WTC11 (cell line): ENCODE data around the gene ANTXR2. TPM values are rescaled to one million over a fixed set of nuclear protein-coding genes. Genes with fewer than 3 reads are reported as not detected.
"Not testable (repeated sequence)": the region's sequence is repeated elsewhere in the genome, so short reads cannot be mapped to it uniquely, and the experiment has no call there.

Experiments used
- ATAC-seq: fragments of 200-7000 bp; cut with Tn5 transposase; 2 replicates; pipeline ENCODE4 v1.10.0; 2021; ENCODE audit warnings: mild to moderate bottlenecking, moderate library complexity
- CTCF ChIA-PET: fragments of 300-600 bp; sonication (Branson Sonifier 250); formaldehyde crosslinking; loops from one replicate; lab custom pipeline; 2021; ENCODE audit warnings: antibody characterized with exemption; lab: Charles Lee
- POLR2A ChIA-PET: fragments of 350-600 bp; sonication (Branson Sonifier 250); formaldehyde crosslinking; loops from one replicate; lab custom pipeline; 2021; ENCODE audit warnings: antibody characterized with exemption; lab: Charles Lee
- DNase-seq: peaks from one replicate; pipeline ENCODE4 v3.0.0; 2021; ENCODE audit warnings: low spot score
- H3K27ac Mint-ChIP-seq: 2 replicates; pipeline ENCODE4 v1.8.0; 2021; ENCODE audit warnings: mixed read lengths
- H3K27me3 Mint-ChIP-seq: 2 replicates; pipeline ENCODE4 v1.8.0; 2021; ENCODE audit warnings: low read depth, mild to moderate bottlenecking, moderate library complexity, mixed read lengths
- H3K36me3 Mint-ChIP-seq: 2 replicates; pipeline ENCODE4 v1.8.0; 2021; ENCODE audit warnings: mixed read lengths
- H3K4me1 Mint-ChIP-seq: 2 replicates; pipeline ENCODE4 v1.8.0; 2022; ENCODE audit warnings: mixed read lengths
- H3K4me3 Mint-ChIP-seq: 2 replicates; pipeline ENCODE4 v1.8.0; 2021; ENCODE audit warnings: mild to moderate bottlenecking, moderate library complexity, mixed read lengths
- H3K9me3 Mint-ChIP-seq: 2 replicates; pipeline ENCODE4 v1.8.0; 2021; ENCODE audit warnings: mixed read lengths
- ATF1 ChIP-seq: sonication (generic); formaldehyde crosslinking; IDR thresholded peaks from 2 replicates; pipeline ENCODE4 v1.8.1; 2023; ENCODE audit warnings: mild to moderate bottlenecking, moderate library complexity, missing genetic modification reagents
- CDX4 ChIP-seq: fragments of 250-450 bp; sonication (Bioruptor Pico); IDR thresholded peaks from 2 replicates; pipeline ENCODE4 v1.9.0; 2021; ENCODE audit warnings: moderate library complexity, mild to moderate bottlenecking, inconsistent platforms, borderline replicate concordance
- FOXJ3 ChIP-seq: sonication (generic); formaldehyde crosslinking; IDR thresholded peaks from 2 replicates; pipeline ENCODE4 v1.9.0; 2021; ENCODE audit warnings: missing genetic modification reagents, mild to moderate bottlenecking, borderline replicate concordance
- HMGA2 ChIP-seq: fragments of 250-450 bp; sonication (Bioruptor Pico); IDR thresholded peaks from 2 replicates; pipeline ENCODE4 v1.4.0; 2021; ENCODE audit warnings: mild to moderate bottlenecking, moderate library complexity
- IRF2 ChIP-seq: sonication (generic); formaldehyde crosslinking; IDR thresholded peaks from 2 replicates; pipeline ENCODE4 v1.8.0; 2022; ENCODE audit warnings: low read depth, missing genetic modification reagents, borderline replicate concordance
- JUN ChIP-seq: sonication (generic); formaldehyde crosslinking; IDR thresholded peaks from 2 replicates; pipeline ENCODE4 v1.8.0; 2023; ENCODE audit warnings: mild to moderate bottlenecking, missing genetic modification reagents
- MXD4 ChIP-seq: fragments of 250-450 bp; sonication (Bioruptor Pico); IDR thresholded peaks from 2 replicates; pipeline ENCODE4 v1.8.0; 2021; ENCODE audit warnings: mild to moderate bottlenecking, moderate library complexity, borderline replicate concordance
- MYBL2 ChIP-seq: sonication (generic); formaldehyde crosslinking; IDR thresholded peaks from 2 replicates; pipeline ENCODE4 v1.8.1; 2023; ENCODE audit warnings: mild to moderate bottlenecking, moderate library complexity, missing genetic modification reagents
- NFATC4 ChIP-seq: fragments of 250-450 bp; sonication (Bioruptor Pico); IDR thresholded peaks from 2 replicates; pipeline ENCODE4 v1.9.0; 2021; ENCODE audit warnings: mild to moderate bottlenecking
- OVOL2 ChIP-seq: fragments of 250-450 bp; sonication (Bioruptor Pico); IDR thresholded peaks from 2 replicates; pipeline ENCODE4 v1.9.0; 2021; ENCODE audit warnings: mild to moderate bottlenecking, borderline replicate concordance
- PREB ChIP-seq: sonication (generic); formaldehyde crosslinking; IDR thresholded peaks from 2 replicates; pipeline ENCODE4 v1.8.1; 2022; ENCODE audit warnings: mild to moderate bottlenecking, missing genetic modification reagents, moderate library complexity, borderline replicate concordance
- PRRX2 ChIP-seq: fragments of 250-450 bp; sonication (Bioruptor Pico); IDR thresholded peaks from 2 replicates; pipeline ENCODE4 v1.8.0; 2021; ENCODE audit warnings: mild to moderate bottlenecking
- SMAD4 ChIP-seq: sonication (generic); formaldehyde crosslinking; IDR thresholded peaks from 2 replicates; pipeline ENCODE4 v1.8.0; 2022; ENCODE audit warnings: mild to moderate bottlenecking, missing genetic modification reagents
- SP1 ChIP-seq: sonication (generic); formaldehyde crosslinking; conservative IDR thresholded peaks from 2 replicates; pipeline ENCODE4 v1.8.1; 2022; ENCODE audit warnings: missing genetic modification reagents
- ZNF138 ChIP-seq: sonication (generic); formaldehyde crosslinking; conservative IDR thresholded peaks from 2 replicates; pipeline ENCODE4 v1.8.1; 2022; ENCODE audit warnings: mild to moderate bottlenecking, moderate library complexity, missing genetic modification reagents
- ZNF232 ChIP-seq: sonication (generic); formaldehyde crosslinking; IDR thresholded peaks from 2 replicates; pipeline ENCODE4 v1.8.0; 2022; ENCODE audit warnings: mild to moderate bottlenecking, missing genetic modification reagents
- ZNF416 ChIP-seq: fragments of 250-450 bp; sonication (Bioruptor Pico); IDR thresholded peaks from 2 replicates; pipeline ENCODE4 v1.9.0; 2021; ENCODE audit warnings: mild to moderate bottlenecking, inconsistent platforms
- ZNF671 ChIP-seq: fragments of 250-450 bp; sonication (Bioruptor Pico); IDR thresholded peaks from 2 replicates; pipeline ENCODE4 v1.8.0; 2021; ENCODE audit warnings: mild to moderate bottlenecking
- total RNA-seq: library from RNA; stranded (reverse); gene quantifications from 3 replicates; pipeline ENCODE4 v1.2.3, GENCODE V29; 2021
- TF ChIP-seq, protein P1 (sequence below): sonication (generic); formaldehyde crosslinking; IDR thresholded peaks from 2 replicates; pipeline ENCODE4 v1.8.1; 2023; ENCODE audit warnings: mild to moderate bottlenecking, missing genetic modification reagents, moderate library complexity
- TF ChIP-seq, protein P2 (sequence below): sonication (generic); formaldehyde crosslinking; IDR thresholded peaks from 2 replicates; pipeline ENCODE4 v1.8.0; 2022; ENCODE audit warnings: mild to moderate bottlenecking, missing genetic modification reagents
- TF ChIP-seq, protein P3 (sequence below): sonication (generic); formaldehyde crosslinking; IDR thresholded peaks from 2 replicates; pipeline ENCODE4 v1.8.1; 2023; ENCODE audit warnings: mild to moderate bottlenecking, missing genetic modification reagents, moderate library complexity
- TF ChIP-seq, protein P4 (sequence below): sonication (generic); formaldehyde crosslinking; IDR thresholded peaks from 2 replicates; pipeline ENCODE4 v1.8.1; 2023; ENCODE audit warnings: mild to moderate bottlenecking, moderate library complexity, missing genetic modification reagents
- TF ChIP-seq, protein P5 (sequence below): sonication (generic); formaldehyde crosslinking; IDR thresholded peaks from 2 replicates; pipeline ENCODE4 v1.8.0; 2022; ENCODE audit warnings: mild to moderate bottlenecking, missing genetic modification reagents
- TF ChIP-seq, protein P6 (sequence below): sonication (generic); formaldehyde crosslinking; IDR thresholded peaks from 2 replicates; pipeline ENCODE4 v1.8.1; 2023; ENCODE audit warnings: mild to moderate bottlenecking, missing genetic modification reagents

The ANTXR2 gene
- total RNA-seq, 1 experiment from 2014 or later: 9.9 TPM

DNA sequence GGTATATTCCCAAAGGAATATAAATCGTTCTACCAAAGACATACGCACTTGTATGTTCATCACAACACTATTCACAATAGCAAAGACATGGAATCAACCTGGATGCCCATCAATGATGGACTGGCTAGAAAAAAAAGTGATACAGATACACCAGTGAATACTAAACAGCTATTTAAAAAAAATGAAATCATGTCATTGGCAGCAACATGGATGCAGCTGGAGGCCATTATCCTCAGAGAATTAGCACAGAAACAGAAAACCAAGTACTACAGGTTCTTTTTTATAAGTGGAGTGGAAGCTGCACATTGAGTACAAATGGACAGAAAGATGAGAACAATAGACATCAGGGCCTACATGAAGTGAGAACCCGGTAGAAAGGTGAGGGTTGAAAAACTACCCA is 81.4 kb downstream of the ANTXR2 start:
- CTCF ChIA-PET: no interaction called here
- POLR2A ChIA-PET: no interaction called here
- ATAC-seq (no peak), DNase-seq (no peak)
- Mint-ChIP-seq H3K4me1 (peaks cover 6% of the 10 kb centered on the region), H3K9me3 (no peaks in the 10 kb centered on the region), H3K27me3 (no peaks in the 10 kb centered on the region), H3K27ac (no peak overlapping the region), H3K36me3 (no peaks in the 10 kb centered on the region), H3K4me3 (no peak overlapping the region)
- TF ChIP-seq JUN (CRISPR knock-in tag) (no peak), ATF1 (CRISPR knock-in tag) (no peak), HMGA2 (CRISPR knock-in tag) (no peak), ZNF671 (no peak), PRRX2 (CRISPR knock-in tag) (no peak), PREB (no peak), ZNF138 (no peak), SMAD4 (no peak), FOXJ3 (CRISPR knock-in tag) (no peak), ZNF416 (CRISPR knock-in tag) (no peak), IRF2 (no peak), MYBL2 (CRISPR knock-in tag) (no peak), MXD4 (CRISPR knock-in tag) (no peak)
- TF ChIP-seq, protein P1, sequence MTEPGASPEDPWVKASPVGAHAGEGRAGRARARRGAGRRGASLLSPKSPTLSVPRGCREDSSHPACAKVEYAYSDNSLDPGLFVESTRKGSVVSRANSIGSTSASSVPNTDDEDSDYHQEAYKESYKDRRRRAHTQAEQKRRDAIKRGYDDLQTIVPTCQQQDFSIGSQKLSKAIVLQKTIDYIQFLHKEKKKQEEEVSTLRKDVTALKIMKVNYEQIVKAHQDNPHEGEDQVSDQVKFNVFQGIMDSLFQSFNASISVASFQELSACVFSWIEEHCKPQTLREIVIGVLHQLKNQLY: no peak
- TF ChIP-seq, protein P2, sequence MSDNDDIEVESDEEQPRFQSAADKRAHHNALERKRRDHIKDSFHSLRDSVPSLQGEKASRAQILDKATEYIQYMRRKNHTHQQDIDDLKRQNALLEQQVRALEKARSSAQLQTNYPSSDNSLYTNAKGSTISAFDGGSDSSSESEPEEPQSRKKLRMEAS (CRISPR knock-in tag): no peak
- TF ChIP-seq, protein P3, sequence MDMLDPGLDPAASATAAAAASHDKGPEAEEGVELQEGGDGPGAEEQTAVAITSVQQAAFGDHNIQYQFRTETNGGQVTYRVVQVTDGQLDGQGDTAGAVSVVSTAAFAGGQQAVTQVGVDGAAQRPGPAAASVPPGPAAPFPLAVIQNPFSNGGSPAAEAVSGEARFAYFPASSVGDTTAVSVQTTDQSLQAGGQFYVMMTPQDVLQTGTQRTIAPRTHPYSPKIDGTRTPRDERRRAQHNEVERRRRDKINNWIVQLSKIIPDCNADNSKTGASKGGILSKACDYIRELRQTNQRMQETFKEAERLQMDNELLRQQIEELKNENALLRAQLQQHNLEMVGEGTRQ (CRISPR knock-in tag): no peak

- DNase-seq, H3K4me1 Mint-ChIP-seq, H3K9me3 Mint-ChIP-seq, POLR2A ChIA-PET, H3K27ac Mint-ChIP-seq, H3K27me3 Mint-ChIP-seq, ATAC-seq, CTCF ChIA-PET, H3K4me3 Mint-ChIP-seq, H3K36me3 Mint-ChIP-seq: not testable (repeated sequence)
These were observed 81.9 kb downstream of the ANTXR2 start for GRCh38 chr4:79991100-79991499.

DNA sequence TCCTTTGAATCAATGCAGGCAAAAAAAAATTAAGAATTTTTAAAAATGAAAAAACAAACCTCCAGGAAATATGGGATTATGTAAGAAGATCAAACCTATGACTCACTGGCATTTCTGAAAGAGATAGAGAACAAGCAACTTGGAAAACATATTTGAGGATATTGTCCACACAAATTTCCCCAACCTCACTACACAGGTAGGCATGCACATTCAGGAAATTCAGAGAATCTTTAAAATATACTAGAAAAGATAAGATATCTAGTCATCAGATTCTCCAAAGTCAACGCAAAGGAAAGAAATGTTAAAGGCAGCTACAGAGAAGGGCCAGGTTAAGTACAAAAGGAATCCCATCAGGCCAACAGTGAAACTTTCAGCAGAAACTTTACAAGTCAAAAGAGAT is 85.6 kb downstream of the ANTXR2 start:
- ATAC-seq (no peak), DNase-seq (no peak)
- no peaks in the 10 kb centered on the region for H3K36me3 Mint-ChIP-seq
- no peaks in the 10 kb centered on the region for H3K27me3 Mint-ChIP-seq
- no peaks in the 10 kb centered on the region for H3K9me3 Mint-ChIP-seq
- POLR2A ChIA-PET: interaction anchor here (0.7 kb wide), 1 partner anchor 1050 kb away, joined by 3 read pairs; no protein-coding TSS in a partner anchor
- no peak overlapping the region for H3K4me3 Mint-ChIP-seq
- CTCF ChIA-PET: no interaction called here
- H3K27ac Mint-ChIP-seq: no peak overlapping the region
- peaks cover 6% of the 10 kb centered on the region for H3K4me1 Mint-ChIP-seq
- TF ChIP-seq OVOL2 (CRISPR knock-in tag): no peak
- TF ChIP-seq CDX4 (CRISPR knock-in tag): no peak
- no peak for TF ChIP-seq SP1 (CRISPR knock-in tag)
- TF ChIP-seq, protein P4, sequence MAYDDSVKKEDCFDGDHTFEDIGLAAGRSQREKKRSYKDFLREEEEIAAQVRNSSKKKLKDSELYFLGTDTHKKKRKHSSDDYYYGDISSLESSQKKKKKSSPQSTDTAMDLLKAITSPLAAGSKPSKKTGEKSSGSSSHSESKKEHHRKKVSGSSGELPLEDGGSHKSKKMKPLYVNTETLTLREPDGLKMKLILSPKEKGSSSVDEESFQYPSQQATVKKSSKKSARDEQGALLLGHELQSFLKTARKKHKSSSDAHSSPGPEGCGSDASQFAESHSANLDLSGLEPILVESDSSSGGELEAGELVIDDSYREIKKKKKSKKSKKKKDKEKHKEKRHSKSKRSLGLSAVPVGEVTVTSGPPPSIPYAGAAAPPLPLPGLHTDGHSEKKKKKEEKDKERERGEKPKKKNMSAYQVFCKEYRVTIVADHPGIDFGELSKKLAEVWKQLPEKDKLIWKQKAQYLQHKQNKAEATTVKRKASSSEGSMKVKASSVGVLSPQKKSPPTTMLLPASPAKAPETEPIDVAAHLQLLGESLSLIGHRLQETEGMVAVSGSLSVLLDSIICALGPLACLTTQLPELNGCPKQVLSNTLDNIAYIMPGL (CRISPR knock-in tag): no peak
- TF ChIP-seq, protein P5, sequence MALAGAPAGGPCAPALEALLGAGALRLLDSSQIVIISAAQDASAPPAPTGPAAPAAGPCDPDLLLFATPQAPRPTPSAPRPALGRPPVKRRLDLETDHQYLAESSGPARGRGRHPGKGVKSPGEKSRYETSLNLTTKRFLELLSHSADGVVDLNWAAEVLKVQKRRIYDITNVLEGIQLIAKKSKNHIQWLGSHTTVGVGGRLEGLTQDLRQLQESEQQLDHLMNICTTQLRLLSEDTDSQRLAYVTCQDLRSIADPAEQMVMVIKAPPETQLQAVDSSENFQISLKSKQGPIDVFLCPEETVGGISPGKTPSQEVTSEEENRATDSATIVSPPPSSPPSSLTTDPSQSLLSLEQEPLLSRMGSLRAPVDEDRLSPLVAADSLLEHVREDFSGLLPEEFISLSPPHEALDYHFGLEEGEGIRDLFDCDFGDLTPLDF (CRISPR knock-in tag): no peak
- TF ChIP-seq NFATC4 (CRISPR knock-in tag): no peak
- no peak for TF ChIP-seq ZNF232 (CRISPR knock-in tag)
- TF ChIP-seq, protein P6, sequence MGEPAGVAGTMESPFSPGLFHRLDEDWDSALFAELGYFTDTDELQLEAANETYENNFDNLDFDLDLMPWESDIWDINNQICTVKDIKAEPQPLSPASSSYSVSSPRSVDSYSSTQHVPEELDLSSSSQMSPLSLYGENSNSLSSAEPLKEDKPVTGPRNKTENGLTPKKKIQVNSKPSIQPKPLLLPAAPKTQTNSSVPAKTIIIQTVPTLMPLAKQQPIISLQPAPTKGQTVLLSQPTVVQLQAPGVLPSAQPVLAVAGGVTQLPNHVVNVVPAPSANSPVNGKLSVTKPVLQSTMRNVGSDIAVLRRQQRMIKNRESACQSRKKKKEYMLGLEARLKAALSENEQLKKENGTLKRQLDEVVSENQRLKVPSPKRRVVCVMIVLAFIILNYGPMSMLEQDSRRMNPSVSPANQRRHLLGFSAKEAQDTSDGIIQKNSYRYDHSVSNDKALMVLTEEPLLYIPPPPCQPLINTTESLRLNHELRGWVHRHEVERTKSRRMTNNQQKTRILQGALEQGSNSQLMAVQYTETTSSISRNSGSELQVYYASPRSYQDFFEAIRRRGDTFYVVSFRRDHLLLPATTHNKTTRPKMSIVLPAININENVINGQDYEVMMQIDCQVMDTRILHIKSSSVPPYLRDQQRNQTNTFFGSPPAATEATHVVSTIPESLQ (CRISPR knock-in tag): no peak
